WI38 (cell line): ENCODE measurements around the gene GLT1D1.

Experiments used
- H3K4me3 ChIP-seq: 2 replicates; pipeline ENCODE4 v1.5.1; 2011; ENCODE audit warnings: low read depth, mild to moderate bottlenecking, control low read depth, low read length
- TF ChIP-seq, protein P1 (sequence below): IDR thresholded peaks from 2 replicates; pipeline ENCODE4 v1.5.1; 2012; ENCODE audit warnings: low read depth, mild to moderate bottlenecking, control low read depth, low read length

GLT1D1 gene

DNA sequence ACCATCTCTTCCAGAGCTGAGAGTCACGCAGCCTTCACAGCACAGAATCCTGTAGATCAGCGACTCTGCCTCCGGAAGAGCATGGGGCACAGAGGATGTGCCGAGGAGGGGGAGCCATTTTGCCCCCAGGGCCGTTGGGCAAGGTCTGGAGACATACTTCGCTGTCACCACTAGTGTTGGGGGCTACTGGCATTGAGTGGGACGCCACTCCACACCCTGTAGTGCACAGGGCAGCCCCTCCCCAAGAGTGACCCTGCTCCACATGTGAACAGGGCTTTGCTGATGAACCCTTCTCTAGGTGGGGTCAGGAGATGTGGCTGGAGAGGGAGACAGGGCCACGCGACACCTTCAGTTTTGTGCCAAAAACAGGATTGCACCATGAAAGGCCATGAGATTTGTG is 6.0 kb downstream of the GLT1D1 start:
- TF ChIP-seq, protein P1, sequence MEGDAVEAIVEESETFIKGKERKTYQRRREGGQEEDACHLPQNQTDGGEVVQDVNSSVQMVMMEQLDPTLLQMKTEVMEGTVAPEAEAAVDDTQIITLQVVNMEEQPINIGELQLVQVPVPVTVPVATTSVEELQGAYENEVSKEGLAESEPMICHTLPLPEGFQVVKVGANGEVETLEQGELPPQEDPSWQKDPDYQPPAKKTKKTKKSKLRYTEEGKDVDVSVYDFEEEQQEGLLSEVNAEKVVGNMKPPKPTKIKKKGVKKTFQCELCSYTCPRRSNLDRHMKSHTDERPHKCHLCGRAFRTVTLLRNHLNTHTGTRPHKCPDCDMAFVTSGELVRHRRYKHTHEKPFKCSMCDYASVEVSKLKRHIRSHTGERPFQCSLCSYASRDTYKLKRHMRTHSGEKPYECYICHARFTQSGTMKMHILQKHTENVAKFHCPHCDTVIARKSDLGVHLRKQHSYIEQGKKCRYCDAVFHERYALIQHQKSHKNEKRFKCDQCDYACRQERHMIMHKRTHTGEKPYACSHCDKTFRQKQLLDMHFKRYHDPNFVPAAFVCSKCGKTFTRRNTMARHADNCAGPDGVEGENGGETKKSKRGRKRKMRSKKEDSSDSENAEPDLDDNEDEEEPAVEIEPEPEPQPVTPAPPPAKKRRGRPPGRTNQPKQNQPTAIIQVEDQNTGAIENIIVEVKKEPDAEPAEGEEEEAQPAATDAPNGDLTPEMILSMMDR: no peak

DNA sequence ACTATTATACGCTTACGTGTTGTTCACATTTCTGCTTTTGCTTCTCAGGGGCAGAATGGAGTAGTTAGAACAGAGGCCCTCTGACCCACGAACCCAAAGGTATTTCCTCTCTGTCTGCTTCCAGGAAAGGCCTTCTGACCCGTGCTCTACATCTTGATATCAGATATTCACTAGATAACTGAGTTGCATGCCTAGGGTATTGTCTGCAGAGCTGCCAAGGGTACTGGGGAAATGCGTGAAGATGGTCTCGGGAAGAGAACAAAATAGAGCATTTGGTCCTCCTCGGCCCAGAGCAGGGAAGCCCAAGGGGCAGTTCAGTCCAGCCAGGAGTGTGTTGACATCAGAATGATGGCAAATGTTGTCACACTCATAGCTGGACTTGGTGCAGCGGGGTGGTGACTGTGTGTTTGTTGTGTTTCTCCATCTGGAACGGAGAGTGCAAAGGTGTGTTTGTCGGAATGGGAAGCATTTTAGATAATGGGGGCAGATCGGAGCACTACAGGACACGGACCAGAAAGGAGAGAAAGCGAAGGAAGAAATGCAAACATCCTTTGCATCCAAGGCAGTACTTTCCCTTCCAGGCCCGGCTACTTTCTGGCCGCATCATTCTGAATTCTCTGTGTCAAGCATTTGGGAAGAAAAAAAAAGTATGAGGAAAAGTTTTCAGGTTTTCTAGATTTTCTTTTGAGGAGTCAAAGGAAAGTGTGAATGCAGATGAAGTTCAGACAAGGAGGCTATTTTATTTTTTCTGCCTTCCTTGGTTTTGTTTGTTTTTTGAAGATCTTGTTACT is 8.1 kb downstream of the GLT1D1 start:
- TF ChIP-seq, protein P1: no peak
- no peak overlapping the region for H3K4me3 ChIP-seq

More for the DNA sequence above, 6.0 kb downstream of the GLT1D1 start:
- H3K4me3 ChIP-seq: no peak overlapping the region

- no peak overlapping the region for H3K4me3 ChIP-seq
- TF ChIP-seq, protein P1: no peak
These were observed 10.7 kb downstream of the GLT1D1 start for GRCh38 chr12:128863957-128864356.

DNA sequence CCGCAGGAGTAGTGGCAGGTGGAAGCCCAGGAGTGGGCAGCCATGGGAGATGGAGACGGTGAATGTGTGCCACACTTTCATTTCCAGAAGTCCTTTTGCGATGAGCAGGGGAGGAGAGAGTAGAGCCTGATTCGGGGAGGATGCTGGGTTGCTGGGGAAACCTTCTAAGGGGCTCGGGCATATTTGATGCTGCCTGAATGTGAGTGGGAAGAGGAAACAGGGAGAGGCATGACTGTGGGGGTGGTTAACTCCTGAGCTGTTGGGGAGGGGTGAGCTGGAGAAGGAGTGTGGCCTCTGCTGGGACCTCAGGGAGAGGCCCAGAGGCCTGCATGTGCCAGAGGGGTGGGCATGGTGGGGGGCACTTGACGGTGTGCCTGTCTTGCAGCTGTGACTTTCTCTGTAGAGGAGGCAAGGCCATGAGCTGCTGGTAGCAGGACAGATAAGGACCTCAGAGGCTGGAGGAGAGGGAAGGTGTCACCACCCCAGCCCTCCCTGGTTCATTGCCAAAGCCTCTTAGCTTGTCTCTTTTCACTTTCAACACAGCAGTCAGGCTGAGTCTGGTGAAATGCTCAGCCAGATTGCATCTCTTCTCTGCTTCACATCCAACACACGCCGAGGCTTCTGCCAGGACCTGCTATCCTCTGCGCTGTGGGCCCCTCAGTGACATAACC is 11.4 kb downstream of the GLT1D1 start:
- no peak overlapping the region for H3K4me3 ChIP-seq
- TF ChIP-seq, protein P1: no peak

DNA sequence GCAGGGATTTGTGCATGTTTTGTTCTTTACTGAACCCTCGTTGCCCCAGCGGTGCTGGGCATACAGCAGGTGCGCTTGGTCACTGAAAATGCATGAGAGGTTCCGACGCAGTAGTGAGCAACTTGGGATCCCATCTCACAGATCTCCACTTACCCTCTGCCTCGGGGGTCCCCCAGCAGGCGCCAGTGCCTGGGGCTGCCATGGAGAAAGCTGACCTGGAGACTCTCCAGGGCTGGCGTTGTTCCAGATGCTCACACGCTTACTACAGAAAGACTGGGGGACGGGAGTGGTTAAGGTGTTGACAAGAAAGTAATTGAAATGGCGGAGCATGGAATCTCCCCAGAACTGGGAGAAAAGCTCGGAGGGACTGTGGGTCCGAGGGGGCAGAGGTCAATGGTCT is 14.2 kb downstream of the GLT1D1 start:
- TF ChIP-seq, protein P1: no peak
- H3K4me3 ChIP-seq: no peak overlapping the region

GRCh38 chr12:128871516-128871892 is 18.2 kb downstream of the GLT1D1 start:
- TF ChIP-seq, protein P1: no peak
- H3K4me3 ChIP-seq: no peak overlapping the region

DNA sequence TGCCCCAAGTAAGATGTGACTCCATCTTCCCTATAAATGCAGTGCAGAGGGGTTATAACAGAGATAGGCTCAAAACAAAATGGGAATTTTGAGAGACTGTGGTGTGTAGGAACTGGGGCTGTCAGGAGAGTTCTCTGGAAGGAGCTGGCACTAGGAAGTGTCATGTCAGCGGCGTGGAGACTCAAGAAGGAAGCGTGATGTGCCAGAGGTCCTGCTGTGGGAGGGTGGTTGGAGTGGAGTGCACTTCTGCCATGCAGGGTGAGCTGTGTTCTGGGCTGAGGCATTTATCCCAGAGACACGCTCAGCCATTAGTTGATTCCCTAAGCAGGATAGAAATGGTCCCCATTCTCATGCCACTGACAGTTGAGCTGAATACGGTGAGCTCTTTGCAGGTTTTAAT is 19.0 kb downstream of the GLT1D1 start:
- H3K4me3 ChIP-seq: no peak overlapping the region
- TF ChIP-seq, protein P1: no peak
